KBM-7 (cell line): Measurements from ENCODE around the gene CYB5D1.

ENCODE experiments used
- DNase-seq: peaks from one replicate; pipeline ENCODE4 v3.0.0-alpha.2; 2015
- in situ Hi-C: fragments of 300-500 bp; cut with MboI; formaldehyde crosslinking; loops from 2 replicates; pipeline ENCODE4 v1.14.3; 2020; ENCODE audit warnings: low sequenced_read_pairs, low pct_unique_long_range_greater_than_20kb, mixed read lengths

CYB5D1 gene

GRCh38 chr17:7833011-7833794 lies 24.6 kb upstream of the CYB5D1 start:
- DNase-seq: no peak

GRCh38 chr17:7833795-7834541 lies 23.8 kb upstream of the CYB5D1 start, which contains the start of gene KDM6B:
TSS of gene KDM6B (plus strand) at chr17:7834217. CDS start at chr17:7845555, 11,338 bp downstream.
- DNase-seq: peak; percentile 97
- in situ Hi-C loops: no loop called here

More at GRCh38 chr17:7833011-7833794, 24.6 kb upstream of the CYB5D1 start:
- in situ Hi-C loops: no loop called here

GRCh38 chr17:7834542-7834956 lies 23.3 kb upstream of the CYB5D1 start:
- in situ Hi-C loops: no loop called here
- DNase-seq: no peak

- in situ Hi-C loops: no loop called here
- DNase-seq: peak; percentile 99
Observed at GRCh38 chr17:7834957-7835813, 22.6 kb upstream of the CYB5D1 start.

- in situ Hi-C loops: no loop called here
- peak; percentile 62 for DNase-seq
Observed at GRCh38 chr17:7835814-7836595, 21.8 kb upstream of the CYB5D1 start.

GRCh38 chr17:7836596-7837407 lies 21.0 kb upstream of the CYB5D1 start:
- peak; percentile 96 for DNase-seq

GRCh38 chr17:7837408-7838088 lies 20.3 kb upstream of the CYB5D1 start:
- no peak for DNase-seq
- in situ Hi-C loops: no loop called here

More at GRCh38 chr17:7836596-7837407, 21.0 kb upstream of the CYB5D1 start:
- in situ Hi-C loops: no loop called here

- in situ Hi-C loops: no loop called here
- peak; percentile 79 for DNase-seq
Observed at GRCh38 chr17:7838090-7839075, 19.4 kb upstream of the CYB5D1 start.

GRCh38 chr17:7839190-7839875 lies 18.5 kb upstream of the CYB5D1 start:
- peak; percentile 49 for DNase-seq
- in situ Hi-C loops: no loop called here

- in situ Hi-C loops: no loop called here
- peak; percentile 28 for DNase-seq
Observed at GRCh38 chr17:7839876-7840261, 17.9 kb upstream of the CYB5D1 start.

GRCh38 chr17:7840441-7840840 lies 17.4 kb upstream of the CYB5D1 start:
- no peak for DNase-seq
- in situ Hi-C loops: no loop called here

GRCh38 chr17:7840875-7841274 lies 16.9 kb upstream of the CYB5D1 start:
- in situ Hi-C loops: no loop called here
- no peak for DNase-seq

- in situ Hi-C loops: no loop called here
- no peak for DNase-seq
Observed at GRCh38 chr17:7841396-7841914, 16.3 kb upstream of the CYB5D1 start.

GRCh38 chr17:7841915-7842379 lies 15.9 kb upstream of the CYB5D1 start:
- peak; percentile 78 for DNase-seq
- in situ Hi-C loops: no loop called here
